Calu3 (cell line): Measurements from ENCODE around the gene PIM2. TPM values are rescaled to one million over a fixed set of nuclear protein-coding genes. Genes with fewer than 3 reads are reported as not detected.

Experiments
- BruUV-seq: library from RNA; stranded (reverse); fragments of 400-500 nt; replicated peaks from 2 replicates; lab custom pipeline; 2021; lab: Mats Ljungman, UMichigan
- CTCF ChIA-PET: fragments of 300-600 bp; sonication (Branson Sonifier 250); formaldehyde crosslinking; loops from one replicate; lab custom pipeline; 2022; ENCODE audit warnings: antibody characterized with exemption; lab: Charles Lee
- DNase-seq: peaks from one replicate; pipeline ENCODE4 v3.0.0; 2022
- H3K27ac Mint-ChIP-seq: one replicate; pipeline ENCODE4 v1.8.0; 2022; ENCODE audit warnings: mixed read lengths; ENCODE audit not compliant: unreplicated experiment
- H3K27me3 Mint-ChIP-seq: one replicate; pipeline ENCODE4 v1.8.0; 2022; ENCODE audit warnings: mixed read lengths; ENCODE audit not compliant: unreplicated experiment
- H3K36me3 Mint-ChIP-seq: one replicate; pipeline ENCODE4 v1.8.0; 2022; ENCODE audit warnings: mild to moderate bottlenecking, moderate library complexity, mixed read lengths; ENCODE audit not compliant: insufficient read depth, unreplicated experiment
- H3K4me1 Mint-ChIP-seq: one replicate; pipeline ENCODE4 v1.8.0; 2022; ENCODE audit warnings: mild to moderate bottlenecking, low read depth, mixed read lengths; ENCODE audit not compliant: unreplicated experiment
- H3K4me3 Mint-ChIP-seq: one replicate; pipeline ENCODE4 v1.8.0; 2022; ENCODE audit warnings: mild to moderate bottlenecking, low read depth, moderate library complexity, mixed read lengths; ENCODE audit not compliant: unreplicated experiment
- H3K9me3 Mint-ChIP-seq: one replicate; pipeline ENCODE4 v1.8.0; 2022; ENCODE audit warnings: low read depth, mixed read lengths; ENCODE audit not compliant: unreplicated experiment
- CTCF ChIP-seq: fragments of 200-600 bp; IDR thresholded peaks from one replicate; pipeline ENCODE4 v1.8.0; 2022; ENCODE audit warnings: antibody characterized with exemption; ENCODE audit not compliant: unreplicated experiment
- intact Hi-C: fragments of 100-400 bp; cut with micrococcal nuclease; formaldehyde crosslinking; loops from one replicate; pipeline ENCODE4 v1.10.0; 2022; ENCODE audit not compliant: unreplicated experiment
- total RNA-seq: library from RNA; stranded (reverse); gene quantifications from 2 replicates; pipeline ENCODE4 v1.2.3, GENCODE V29; 2022

PIM2 gene
- total RNA-seq, 1 experiment from 2014 or later: 13.9 TPM

DNA sequence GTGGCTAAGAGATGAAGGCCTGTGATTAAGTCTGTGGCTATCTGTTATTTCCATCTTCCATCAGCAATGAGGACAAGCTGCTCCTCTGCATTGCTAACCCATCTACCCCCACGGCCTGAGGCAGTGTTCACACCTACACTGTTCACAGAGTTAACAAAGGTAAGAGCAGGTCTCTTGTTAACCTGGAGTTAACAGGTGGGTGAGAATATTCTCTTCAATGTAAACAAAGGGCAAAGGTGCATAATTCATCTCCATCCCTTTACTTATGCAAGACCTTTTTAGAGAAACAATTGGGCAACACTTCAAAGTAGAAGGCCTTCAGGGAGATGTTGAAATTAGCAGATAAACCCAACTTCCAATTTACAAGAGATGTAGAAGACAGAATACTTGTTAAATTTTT lies 10.2 kb downstream of the PIM2 start:
- DNase-seq: no peak

DNA sequence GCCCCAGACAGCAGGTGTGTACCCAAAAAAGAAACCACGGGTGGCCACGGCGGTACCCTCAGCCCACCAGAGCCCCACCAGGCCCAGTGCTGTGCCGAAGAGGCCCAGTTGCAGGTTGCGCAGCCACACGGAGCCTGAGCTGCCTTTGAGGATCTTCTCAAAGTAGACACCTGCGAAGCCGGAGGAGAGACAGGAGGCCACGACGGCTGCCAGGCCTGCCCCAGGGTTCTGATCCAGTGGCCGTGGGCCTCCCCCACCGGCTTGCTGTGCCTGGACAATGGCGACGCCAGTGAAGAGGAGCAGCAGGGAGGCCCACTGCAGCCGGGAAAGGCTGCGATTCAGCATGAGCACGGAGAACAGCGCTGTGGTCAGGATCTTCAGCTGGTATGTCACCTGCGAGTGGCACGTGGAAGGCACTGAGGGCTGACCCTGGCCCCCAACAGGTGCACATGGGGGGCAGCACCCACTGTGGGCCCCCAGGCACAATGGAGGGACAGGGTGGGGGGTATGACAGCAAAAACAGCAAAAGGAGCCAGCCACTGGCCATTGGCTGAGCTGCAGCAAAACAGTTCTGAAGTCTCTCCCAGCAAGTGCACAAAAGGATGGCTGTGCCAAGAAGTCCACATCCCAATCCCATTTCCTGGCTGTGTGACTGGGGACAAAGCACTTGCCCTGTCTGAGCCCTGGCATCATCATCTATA lies 13.6 kb downstream of the PIM2 start:
- Mint-ChIP-seq H3K9me3 (no peaks in the 10 kb centered on the region), H3K4me1 (peaks cover 2% of the 10 kb centered on the region), H3K4me3 (no peak overlapping the region), H3K27ac (no peak overlapping the region), H3K27me3 (no peaks in the 10 kb centered on the region), H3K36me3 (peaks cover 59% of the 10 kb centered on the region)
- intact Hi-C loops: no loop called here
- BruUV-seq: no TSS peak
- no peak for DNase-seq
- no peak for TF ChIP-seq CTCF
- CTCF ChIA-PET: no interaction called here

More for the DNA sequence above, 10.2 kb downstream of the PIM2 start:
- Mint-ChIP-seq H3K27me3 (no peaks in the 10 kb centered on the region), H3K4me3 (no peak overlapping the region), H3K9me3 (no peaks in the 10 kb centered on the region), H3K36me3 (peaks cover 61% of the 10 kb centered on the region), H3K27ac (no peak overlapping the region), H3K4me1 (peaks cover 16% of the 10 kb centered on the region)
- intact Hi-C loops: no loop called here
- CTCF ChIA-PET: no interaction called here
- no peak for TF ChIP-seq CTCF
- BruUV-seq: no TSS peak

GRCh38 chrX:48904626-48905025 lies 14.2 kb downstream of the PIM2 start:
- Mint-ChIP-seq H3K27me3 (no peaks in the 10 kb centered on the region), H3K27ac (no peak overlapping the region), H3K9me3 (no peaks in the 10 kb centered on the region), H3K36me3 (peaks cover 59% of the 10 kb centered on the region), H3K4me1 (no peaks in the 10 kb centered on the region), H3K4me3 (no peak overlapping the region)
- intact Hi-C loops: no loop called here
- no peak for DNase-seq
- no TSS peak for BruUV-seq
- CTCF ChIA-PET: no interaction called here
- no peak for TF ChIP-seq CTCF

GRCh38 chrX:48904180-48904579 lies 14.6 kb downstream of the PIM2 start:
- H3K4me3 Mint-ChIP-seq: no peak overlapping the region
- DNase-seq: no peak
- CTCF ChIA-PET: no interaction called here
- no peaks in the 10 kb centered on the region for H3K4me1 Mint-ChIP-seq
- no peaks in the 10 kb centered on the region for H3K9me3 Mint-ChIP-seq
- no peaks in the 10 kb centered on the region for H3K27me3 Mint-ChIP-seq
- H3K36me3 Mint-ChIP-seq: peaks cover 60% of the 10 kb centered on the region
- intact Hi-C loops: no loop called here
- no TSS peak for BruUV-seq
- no peak for TF ChIP-seq CTCF
- H3K27ac Mint-ChIP-seq: no peak overlapping the region
